Brain microvascular endothelial cell (primary cell): Measurements from ENCODE around the gene RCCD1.
"Not testable (repeated sequence)": the region's sequence is repeated elsewhere in the genome, so short reads cannot be mapped to it uniquely, and the experiment has no call there.

Source experiments
- DNase-seq: peaks from one replicate; pipeline ENCODE4 v3.0.0-alpha.2; 2020
- H3K27ac ChIP-seq: fragments of 250-450 bp; sonication (Bioruptor Pico); 2 replicates; pipeline ENCODE4 v1.5.1; 2020; ENCODE audit warnings: mild to moderate bottlenecking, moderate library complexity
- H3K27me3 ChIP-seq: fragments of 250-450 bp; sonication (Bioruptor Pico); replicated peaks from 2 replicates; pipeline ENCODE4 v1.5.1; 2020; ENCODE audit warnings: mild to moderate bottlenecking
- H3K36me3 ChIP-seq: fragments of 250-450 bp; sonication (Bioruptor Pico); replicated peaks from 2 replicates; pipeline ENCODE4 v1.5.1; 2020; ENCODE audit warnings: mild to moderate bottlenecking
- H3K4me3 ChIP-seq: 2 replicates; pipeline ENCODE4 v1.5.1; 2011; ENCODE audit warnings: low read depth, mild to moderate bottlenecking, control low read depth, low read length, moderate library complexity
- CTCF ChIP-seq: IDR thresholded peaks from 2 replicates; pipeline ENCODE4 v1.5.1; 2011; ENCODE audit warnings: low read depth, mild to moderate bottlenecking, moderate library complexity, low read length, control low read depth, inconsistent platforms; ENCODE audit errors: missing control alignments
- in situ Hi-C: cut with HindIII; loops from 2 replicates; pipeline ENCODE4 v1.10.0; 2017; ENCODE audit warnings: low sequenced_read_pairs, low pct_ligation_motif_present

Gene RCCD1

DNA sequence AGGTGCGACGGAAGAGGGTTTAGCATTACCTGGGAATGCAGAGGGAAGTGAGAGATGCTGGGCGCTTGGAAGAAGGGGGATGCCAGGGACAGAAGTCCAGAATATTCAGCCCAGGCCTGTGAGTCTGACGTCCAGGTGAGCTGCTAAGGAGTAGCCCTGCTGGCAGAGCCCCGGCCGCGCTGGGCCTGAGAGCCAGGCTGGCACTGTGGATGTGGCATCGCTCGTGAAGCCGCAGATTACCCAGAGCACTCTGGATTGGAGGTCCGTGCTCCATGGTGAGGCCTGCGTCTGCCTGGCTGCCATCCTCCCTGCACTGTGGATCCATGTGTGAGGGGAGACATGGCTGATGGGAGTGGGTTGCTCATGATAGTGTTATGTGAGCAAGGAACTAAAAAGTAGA lies 37.1 kb upstream of the RCCD1 start:
- H3K4me3 ChIP-seq, result no peak overlapping the region
- H3K27me3 ChIP-seq, result no peaks in the 10 kb centered on the region
- in situ Hi-C loops, result no loop called here
- TF ChIP-seq CTCF, result no peak
- DNase-seq, result no peak
- peaks cover 37% of the 10 kb centered on the region for H3K36me3 ChIP-seq
- no peak overlapping the region for H3K27ac ChIP-seq

- in situ Hi-C loops, result no loop called here
- peaks cover 36% of the 10 kb centered on the region for H3K36me3 ChIP-seq
- no peak overlapping the region for H3K27ac ChIP-seq
- TF ChIP-seq CTCF, result no peak
- no peaks in the 10 kb centered on the region for H3K27me3 ChIP-seq
- H3K4me3 ChIP-seq, result no peak overlapping the region
- no peak for DNase-seq
Measured at GRCh38 chr15:90918034-90918788, 36.5 kb upstream of the RCCD1 start.

GRCh38 chr15:90918835-90919234 lies 35.8 kb upstream of the RCCD1 start:
- Histone ChIP-seq H3K36me3 (peaks cover 32% of the 10 kb centered on the region), H3K27me3 (no peaks in the 10 kb centered on the region), H3K4me3 (no peak overlapping the region), H3K27ac (no peak overlapping the region)
- no peak for TF ChIP-seq CTCF
- no peak for DNase-seq
- in situ Hi-C loops, result no loop called here

- Histone ChIP-seq H3K36me3 (peaks cover 23% of the 10 kb centered on the region), H3K27ac (no peak overlapping the region)
- TF ChIP-seq CTCF, result no peak
Measured at GRCh38 chr15:90921887-90922286, 32.8 kb upstream of the RCCD1 start.

DNA sequence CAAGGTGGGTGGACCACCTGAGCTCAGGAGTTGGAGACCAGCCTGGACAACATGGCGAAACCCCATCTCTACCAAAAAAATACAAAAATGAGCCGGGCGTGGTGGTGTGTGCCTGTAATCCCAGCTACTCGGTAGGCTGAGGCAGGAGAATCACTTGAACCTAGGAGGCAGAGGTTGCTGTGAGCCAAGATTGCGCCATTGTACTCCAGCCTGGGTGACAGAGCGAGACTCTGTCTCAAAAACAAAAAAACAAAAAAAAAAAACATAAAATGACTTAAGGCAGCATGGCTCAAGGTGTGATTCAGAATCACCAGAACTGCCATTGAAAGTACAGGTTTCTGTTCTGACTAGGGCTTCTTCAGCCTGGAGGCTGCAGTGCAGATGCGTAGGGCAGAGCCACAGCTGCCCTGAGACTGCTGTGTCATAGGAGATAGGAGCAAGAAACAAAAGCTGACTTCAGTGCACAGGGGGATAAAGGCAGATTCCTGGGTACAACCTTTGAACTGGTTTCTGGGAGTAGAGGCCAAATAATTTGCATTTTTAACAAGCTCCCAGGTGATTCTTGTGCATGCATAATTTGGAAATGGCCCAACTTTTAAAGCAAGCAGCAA lies 31.9 kb upstream of the RCCD1 start:
- in situ Hi-C loops, H3K27ac ChIP-seq: not testable (repeated sequence)

More at GRCh38 chr15:90921887-90922286, 32.8 kb upstream of the RCCD1 start:
- in situ Hi-C loops, result no loop called here
- no peaks in the 10 kb centered on the region for H3K27me3 ChIP-seq
- no peak overlapping the region for H3K4me3 ChIP-seq
- no peak for DNase-seq

DNA sequence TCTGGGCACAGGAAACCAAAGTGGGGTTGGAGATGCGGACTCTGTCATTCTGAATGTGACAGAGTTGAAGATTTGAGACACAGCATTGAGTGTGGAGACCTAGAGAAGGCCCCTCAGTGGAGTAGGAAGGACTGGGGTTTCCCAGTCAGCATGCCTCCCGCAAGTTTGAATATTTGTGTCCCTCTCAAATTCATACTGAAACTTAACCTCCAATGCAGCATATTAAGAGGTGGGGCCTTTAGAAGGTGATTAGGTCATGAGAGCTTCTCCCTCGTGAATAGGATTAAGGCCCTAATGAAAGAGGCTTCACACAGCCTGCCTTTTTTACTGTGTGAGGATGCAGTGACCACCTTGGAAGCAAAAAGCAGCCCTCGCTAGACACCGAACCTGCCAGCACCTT lies 30.3 kb upstream of the RCCD1 start:
- H3K4me3 ChIP-seq, result no peak overlapping the region
- no peak for TF ChIP-seq CTCF
- peaks cover 7% of the 10 kb centered on the region for H3K36me3 ChIP-seq
- H3K27ac ChIP-seq, result no peak overlapping the region
- DNase-seq, result no peak
- H3K27me3 ChIP-seq, result no peaks in the 10 kb centered on the region
- in situ Hi-C loops, result no loop called here

More for the DNA sequence above, 31.9 kb upstream of the RCCD1 start:
- H3K36me3 ChIP-seq, result peaks cover 21% of the 10 kb centered on the region
- not testable (repeated sequence) for DNase-seq, H3K4me3 ChIP-seq, H3K27me3 ChIP-seq

DNA sequence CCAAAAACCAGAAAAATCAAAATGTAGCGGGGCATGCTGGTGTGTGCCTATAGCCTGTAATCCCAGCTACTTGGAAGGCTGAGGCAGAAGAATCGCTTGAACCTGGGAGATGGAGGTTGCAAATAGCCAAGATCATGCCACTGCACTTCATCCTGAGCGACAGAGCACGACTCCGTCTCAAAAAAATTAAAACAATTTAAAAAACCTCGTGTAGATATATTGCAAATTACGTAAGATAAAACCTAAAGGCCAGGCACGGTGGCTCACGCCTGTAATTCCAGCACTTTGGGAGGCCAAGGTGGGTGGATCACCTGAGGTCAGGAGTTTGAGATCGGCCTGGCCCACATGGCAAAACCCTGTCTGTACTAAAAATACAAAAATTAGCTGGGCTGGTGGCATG lies 27.9 kb upstream of the RCCD1 start:
- H3K27me3 ChIP-seq, H3K36me3 ChIP-seq, DNase-seq, H3K4me3 ChIP-seq, H3K27ac ChIP-seq, in situ Hi-C loops: not testable (repeated sequence)

DNA sequence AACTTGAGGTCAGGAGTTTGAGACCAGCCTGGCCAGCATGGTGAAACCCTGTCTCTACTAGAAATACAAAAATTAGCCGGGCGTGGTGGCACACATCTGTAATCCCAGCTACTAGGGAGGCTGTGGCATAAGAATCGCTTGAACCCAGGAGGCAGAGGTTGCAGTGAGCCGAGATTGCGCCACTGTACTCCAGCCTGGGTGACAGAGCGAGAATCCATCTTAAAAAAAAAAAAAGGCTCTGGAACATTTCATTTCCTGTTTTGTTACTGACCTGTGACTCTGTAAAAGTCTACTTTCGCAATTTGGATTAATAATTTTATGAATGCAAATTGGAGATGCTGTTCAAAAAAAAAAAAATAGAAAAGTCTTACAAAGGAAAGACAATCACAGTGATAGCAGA lies 26.6 kb upstream of the RCCD1 start:
- H3K4me3 ChIP-seq, H3K27me3 ChIP-seq, H3K36me3 ChIP-seq, H3K27ac ChIP-seq, DNase-seq, in situ Hi-C loops: not testable (repeated sequence)
